HG03135 (cell line): ENCODE measurements around the gene HMGCS1.
"Not testable (repeated sequence)": the region's sequence is repeated elsewhere in the genome, so short reads cannot be mapped to it uniquely, and the experiment has no call there.

Experiments used
- ATAC-seq: cut with Tn5 transposase; IDR thresholded peaks from one replicate; pipeline ENCODE4 v1.9.1; 2021; ENCODE audit warnings: mild to moderate bottlenecking, moderate library complexity; ENCODE audit not compliant: unreplicated experiment

Gene HMGCS1

GRCh38 chr5:43313854-43314457, 744 bp upstream of the HMGCS1 start:
- ATAC-seq, result no peak

GRCh38 chr5:43312699-43313034, 545 bp downstream of the HMGCS1 start:
- peak; percentile 3 for ATAC-seq

GRCh38 chr5:43312076-43312661, 1.0 kb downstream of the HMGCS1 start:
- no peak for ATAC-seq

- no peak for ATAC-seq
These were observed 3.6 kb downstream of the HMGCS1 start for GRCh38 chr5:43309637-43310036.

- ATAC-seq, result no peak
These were observed 4.1 kb downstream of the HMGCS1 start for GRCh38 chr5:43309122-43309521.

- not testable (repeated sequence) for ATAC-seq
These were observed 6.3 kb downstream of the HMGCS1 start for GRCh38 chr5:43306954-43307353.

GRCh38 chr5:43305948-43306565, 7.2 kb downstream of the HMGCS1 start:
- ATAC-seq, result peak; percentile 63

- no peak for ATAC-seq
These were observed 8.7 kb downstream of the HMGCS1 start for GRCh38 chr5:43304525-43304924.

- no peak for ATAC-seq
These were observed 10.0 kb downstream of the HMGCS1 start for GRCh38 chr5:43303242-43303641.

- ATAC-seq, result no peak
These were observed 10.7 kb downstream of the HMGCS1 start for GRCh38 chr5:43302481-43302880.

GRCh38 chr5:43301653-43302091, 11.5 kb downstream of the HMGCS1 start:
- no peak for ATAC-seq

GRCh38 chr5:43300112-43300511, 13.1 kb downstream of the HMGCS1 start:
- ATAC-seq, result no peak

- no peak for ATAC-seq
These were observed 14.8 kb downstream of the HMGCS1 start for GRCh38 chr5:43298443-43298842.

- no peak for ATAC-seq
These were observed 16.4 kb downstream of the HMGCS1 start for GRCh38 chr5:43296835-43297234.

- no peak for ATAC-seq
These were observed 18.0 kb downstream of the HMGCS1 start for GRCh38 chr5:43295202-43295601.

GRCh38 chr5:43294226-43294625, 19.0 kb downstream of the HMGCS1 start:
- no peak for ATAC-seq

- ATAC-seq, result no peak
These were observed 22.5 kb downstream of the HMGCS1 start for GRCh38 chr5:43290726-43291125.

GRCh38 chr5:43288269-43288831, 24.9 kb downstream of the HMGCS1 start:
- no peak for ATAC-seq

GRCh38 chr5:43287493-43287892, 25.7 kb downstream of the HMGCS1 start:
- no peak for ATAC-seq

GRCh38 chr5:43286623-43287022, 26.6 kb downstream of the HMGCS1 start:
- ATAC-seq, result no peak

GRCh38 chr5:43281840-43282658, 31.2 kb downstream of the HMGCS1 start:
- no peak for ATAC-seq
